Measurements from ENCODE around the gene LSAMP. TPM values are rescaled to one million over a fixed set of nuclear protein-coding genes. Genes with fewer than 3 reads are reported as not detected.
"Not testable (repeated sequence)": the region's sequence is repeated elsewhere in the genome, so short reads cannot be mapped to it uniquely, and the experiment has no call there.

LSAMP gene
- total RNA-seq, 1 experiment from 2014 or later = 10.1 TPM

DNA sequence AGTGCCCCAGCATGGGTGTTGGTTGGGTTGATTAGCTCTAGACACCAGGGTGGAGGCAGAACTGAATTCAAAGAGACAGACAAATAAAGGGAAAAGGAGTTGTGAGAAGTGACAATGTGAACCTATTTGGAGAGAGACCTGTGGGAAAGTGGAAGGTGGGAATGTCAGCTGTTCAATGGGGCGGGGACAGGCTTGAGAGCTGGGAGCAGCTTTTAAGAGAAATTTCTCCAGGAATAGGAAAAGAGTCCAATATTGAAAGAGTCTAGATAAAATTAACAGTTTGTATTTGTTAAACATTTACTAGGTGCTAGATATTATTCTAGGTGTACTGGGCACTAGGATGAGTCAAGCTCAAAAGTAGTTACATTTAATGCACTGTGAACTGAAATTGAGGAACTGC lies 596.6 kb downstream of the LSAMP start:
- Histone ChIP-seq H3K4me3 (ENCODE audit: low read depth, low read length, poor library complexity, severe bottlenecking) (no peak overlapping the region), H3K27ac (ENCODE audit: low read depth, low read length, poor library complexity, severe bottlenecking) (peak overlapping the region; percentile 7), H3K36me3 (ENCODE audit: insufficient read depth, low read length, poor library complexity, severe bottlenecking) (no peaks in the 10 kb centered on the region), H3K9me3 (ENCODE audit: low read depth, low read length, poor library complexity, severe bottlenecking) (no peaks in the 10 kb centered on the region), H3K4me1 (ENCODE audit: insufficient read depth, low read length, poor library complexity, severe bottlenecking) (peaks cover 16% of the 10 kb centered on the region), H3K27me3 (replicated peaks; ENCODE audit: insufficient read depth, low read depth, low read length, poor library complexity) (no peaks in the 10 kb centered on the region)
- DNase-seq (ENCODE audit: low spot score) = no peak
- TF ChIP-seq EZH2 (IDR thresholded peaks at IDR 0.05; ENCODE audit: borderline replicate concordance, low read depth, low read length, poor library complexity, severe bottlenecking) = no peak
- TF ChIP-seq, protein P1, sequence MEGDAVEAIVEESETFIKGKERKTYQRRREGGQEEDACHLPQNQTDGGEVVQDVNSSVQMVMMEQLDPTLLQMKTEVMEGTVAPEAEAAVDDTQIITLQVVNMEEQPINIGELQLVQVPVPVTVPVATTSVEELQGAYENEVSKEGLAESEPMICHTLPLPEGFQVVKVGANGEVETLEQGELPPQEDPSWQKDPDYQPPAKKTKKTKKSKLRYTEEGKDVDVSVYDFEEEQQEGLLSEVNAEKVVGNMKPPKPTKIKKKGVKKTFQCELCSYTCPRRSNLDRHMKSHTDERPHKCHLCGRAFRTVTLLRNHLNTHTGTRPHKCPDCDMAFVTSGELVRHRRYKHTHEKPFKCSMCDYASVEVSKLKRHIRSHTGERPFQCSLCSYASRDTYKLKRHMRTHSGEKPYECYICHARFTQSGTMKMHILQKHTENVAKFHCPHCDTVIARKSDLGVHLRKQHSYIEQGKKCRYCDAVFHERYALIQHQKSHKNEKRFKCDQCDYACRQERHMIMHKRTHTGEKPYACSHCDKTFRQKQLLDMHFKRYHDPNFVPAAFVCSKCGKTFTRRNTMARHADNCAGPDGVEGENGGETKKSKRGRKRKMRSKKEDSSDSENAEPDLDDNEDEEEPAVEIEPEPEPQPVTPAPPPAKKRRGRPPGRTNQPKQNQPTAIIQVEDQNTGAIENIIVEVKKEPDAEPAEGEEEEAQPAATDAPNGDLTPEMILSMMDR (conservative IDR thresholded peaks at IDR 0.05; ENCODE audit: low read depth, low read length) = no peak
- ChIA-PET CTCF (no interaction called here), POLR2A (ENCODE audit: low non-redundant PET) (no interaction called here)
- BruUV-seq (replicated peaks) = no TSS peak
- intact Hi-C loops (cut with micrococcal nuclease; ENCODE audit: unreplicated experiment) = no loop called here

DNA sequence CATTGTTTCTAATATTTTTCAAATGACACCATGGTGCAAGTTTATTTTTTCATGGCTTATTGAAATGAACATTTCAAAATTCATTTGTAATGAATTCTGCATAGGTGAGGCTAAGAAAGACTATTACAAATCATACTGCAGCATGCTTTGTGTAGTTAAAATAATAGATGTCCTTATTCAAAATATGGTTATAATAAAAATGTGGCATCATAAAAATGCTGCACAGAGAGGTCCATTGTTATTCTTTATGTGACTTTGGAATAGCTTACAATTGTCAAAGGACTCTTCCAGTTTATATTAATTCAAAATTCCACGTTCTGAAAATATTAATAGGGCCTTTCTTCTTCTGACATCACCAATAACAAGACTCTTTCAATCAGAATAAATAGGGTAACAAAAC lies 599.3 kb downstream of the LSAMP start:
- H3K27ac ChIP-seq (ENCODE audit: low read depth, low read length, poor library complexity, severe bottlenecking) = no peak overlapping the region
- ChIA-PET POLR2A (ENCODE audit: low non-redundant PET) (interaction anchor here (0.6 kb wide), 1 partner anchor 13 kb away, joined by 3 read pairs; no protein-coding TSS in a partner anchor), CTCF (no interaction called here)
- no TSS peak for BruUV-seq (replicated peaks)
- H3K4me1 ChIP-seq (ENCODE audit: insufficient read depth, low read length, poor library complexity, severe bottlenecking) = peaks cover 20% of the 10 kb centered on the region
- H3K27me3 ChIP-seq (replicated peaks; ENCODE audit: insufficient read depth, low read depth, low read length, poor library complexity) = no peaks in the 10 kb centered on the region
- TF ChIP-seq, protein P1 (conservative IDR thresholded peaks at IDR 0.05; ENCODE audit: low read depth, low read length) = no peak
- TF ChIP-seq EZH2 (IDR thresholded peaks at IDR 0.05; ENCODE audit: borderline replicate concordance, low read depth, low read length, poor library complexity, severe bottlenecking) = no peak
- H3K9me3 ChIP-seq (ENCODE audit: low read depth, low read length, poor library complexity, severe bottlenecking) = no peaks in the 10 kb centered on the region
- no peak overlapping the region for H3K4me3 ChIP-seq (ENCODE audit: low read depth, low read length, poor library complexity, severe bottlenecking)
- DNase-seq (ENCODE audit: low spot score) = no peak
- no peaks in the 10 kb centered on the region for H3K36me3 ChIP-seq (ENCODE audit: insufficient read depth, low read length, poor library complexity, severe bottlenecking)
- intact Hi-C loops (cut with micrococcal nuclease; ENCODE audit: unreplicated experiment) = no loop called here

DNA sequence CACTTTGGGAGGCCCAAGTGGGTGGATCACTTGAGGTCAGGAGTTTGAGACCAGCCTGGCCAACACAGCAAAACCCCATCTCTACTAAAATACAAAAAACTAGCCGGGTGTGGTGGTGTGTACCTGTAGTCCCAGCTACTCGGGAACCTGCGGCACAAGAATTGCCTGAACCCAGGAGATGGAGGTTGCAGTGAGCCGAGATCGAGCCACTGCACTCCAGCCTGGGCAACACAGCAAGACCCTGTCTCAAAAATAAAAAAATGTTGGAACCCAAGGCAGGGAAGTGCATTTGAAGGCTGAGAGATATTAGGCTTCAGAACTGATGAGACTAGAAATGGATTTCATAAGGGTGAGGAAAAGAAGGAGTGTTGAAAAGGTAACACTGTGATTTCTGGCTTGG lies 600.6 kb downstream of the LSAMP start:
- BruUV-seq (replicated peaks); CTCF ChIA-PET; H3K9me3 ChIP-seq (ENCODE audit: low read depth, low read length, poor library complexity, severe bottlenecking); POLR2A ChIA-PET (ENCODE audit: low non-redundant PET); H3K4me3 ChIP-seq (ENCODE audit: low read depth, low read length, poor library complexity, severe bottlenecking); H3K27me3 ChIP-seq (replicated peaks; ENCODE audit: insufficient read depth, low read depth, low read length, poor library complexity); intact Hi-C loops (cut with micrococcal nuclease; ENCODE audit: unreplicated experiment); DNase-seq (ENCODE audit: low spot score); H3K36me3 ChIP-seq (ENCODE audit: insufficient read depth, low read length, poor library complexity, severe bottlenecking): not testable (repeated sequence)
- Histone ChIP-seq H3K4me1 (ENCODE audit: insufficient read depth, low read length, poor library complexity, severe bottlenecking) (peaks cover 25% of the 10 kb centered on the region), H3K27ac (ENCODE audit: low read depth, low read length, poor library complexity, severe bottlenecking) (peak overlapping the region; percentile 68)

DNA sequence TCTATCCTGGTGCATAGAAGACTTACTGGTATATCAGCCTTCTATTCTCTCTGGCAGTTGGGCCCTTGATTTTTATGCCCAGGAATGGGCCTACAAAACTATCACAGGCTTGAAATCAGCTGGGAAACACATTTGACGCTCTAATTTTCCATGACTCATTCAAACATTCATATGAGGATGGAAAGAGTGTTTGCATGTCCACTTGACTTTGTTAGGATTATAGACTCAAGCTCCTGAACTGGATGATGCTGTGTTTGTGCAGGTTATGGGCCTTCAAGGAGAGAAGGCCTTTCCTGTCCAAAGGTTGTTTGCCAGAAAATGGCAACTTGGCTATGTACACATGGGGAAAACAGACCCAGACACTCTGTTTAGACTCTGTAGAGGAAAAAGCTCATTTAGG lies 602.1 kb downstream of the LSAMP start:
- ChIA-PET POLR2A (ENCODE audit: low non-redundant PET) (no interaction called here), CTCF (no interaction called here)
- Histone ChIP-seq H3K9me3 (ENCODE audit: low read depth, low read length, poor library complexity, severe bottlenecking) (no peaks in the 10 kb centered on the region), H3K4me3 (ENCODE audit: low read depth, low read length, poor library complexity, severe bottlenecking) (no peak overlapping the region), H3K4me1 (ENCODE audit: insufficient read depth, low read length, poor library complexity, severe bottlenecking) (peaks cover 30% of the 10 kb centered on the region), H3K27me3 (replicated peaks; ENCODE audit: insufficient read depth, low read depth, low read length, poor library complexity) (no peaks in the 10 kb centered on the region), H3K36me3 (ENCODE audit: insufficient read depth, low read length, poor library complexity, severe bottlenecking) (no peaks in the 10 kb centered on the region), H3K27ac (ENCODE audit: low read depth, low read length, poor library complexity, severe bottlenecking) (peak overlapping the region; percentile 68)
- no TSS peak for BruUV-seq (replicated peaks)
- no peak for TF ChIP-seq EZH2 (IDR thresholded peaks at IDR 0.05; ENCODE audit: borderline replicate concordance, low read depth, low read length, poor library complexity, severe bottlenecking)
- TF ChIP-seq, protein P1 (conservative IDR thresholded peaks at IDR 0.05; ENCODE audit: low read depth, low read length) = no peak
- DNase-seq (ENCODE audit: low spot score) = no peak
- intact Hi-C loops (cut with micrococcal nuclease; ENCODE audit: unreplicated experiment) = no loop called here

Measured in A673 (cell line).